ENCODE data around the gene VASP. TPM values are rescaled to one million over a fixed set of nuclear protein-coding genes. Genes with fewer than 3 reads are reported as not detected.
A peak's percentile ranks its signal among the peaks of the same experiment; 100 is the strongest.

VASP gene
- total and polyA plus RNA-seq, 11 donors = 31.2 to 106 (median 49.5) TPM

DNA sequence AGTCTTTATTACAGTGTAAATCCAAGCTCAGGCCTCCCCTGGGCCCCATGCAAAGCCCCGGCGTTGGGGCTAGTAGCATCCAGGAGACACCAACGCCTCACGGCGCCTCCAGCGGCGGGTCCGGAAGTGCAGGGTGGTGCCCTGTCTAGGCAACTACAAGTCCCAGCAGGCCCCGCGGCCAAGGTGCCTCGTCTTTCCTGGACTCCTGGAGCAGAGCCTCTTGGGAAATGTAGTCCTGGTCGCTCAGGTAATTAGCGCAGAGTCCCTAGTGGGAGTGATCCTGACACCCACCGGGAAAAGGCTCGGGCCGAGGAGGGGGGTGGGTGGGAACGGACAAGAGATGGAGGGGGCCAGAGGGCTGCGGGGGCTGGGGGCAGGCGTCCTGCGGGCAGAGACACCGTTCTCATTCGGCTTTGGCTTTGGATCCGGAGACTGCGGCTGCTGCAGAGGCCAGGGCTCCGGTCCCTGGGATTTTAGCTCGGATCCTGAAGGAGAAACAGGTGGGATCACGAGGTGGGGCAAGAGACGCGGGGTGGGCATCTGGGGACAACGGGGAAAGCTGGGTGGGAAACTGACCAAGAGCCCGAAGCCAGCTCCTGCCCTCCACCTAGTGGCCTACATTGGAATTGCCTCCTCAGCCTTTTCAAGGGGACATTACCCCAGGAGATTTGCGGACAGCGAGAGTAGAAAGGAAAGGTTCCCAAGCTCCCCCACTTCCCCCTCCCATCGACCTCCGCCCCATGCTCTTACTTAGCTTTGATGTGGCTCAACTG is 21.8 kb upstream of the VASP start:
- 0 to 2% (median 1%) methylated on average over 30 to 35 of the region's 35 CpGs for WGBS, 4 donors
- DNase-seq (peak; percentile 97 to 100 (median 98)), ATAC-seq (peak; percentile 95 to 99 (median 98))
- H3K27me3 ChIP-seq = no peaks in the 10 kb centered on the region
- peaks cover 0 to 7% (median 0%) of the 10 kb centered on the region in 9 donors for H3K36me3 ChIP-seq
- no peaks in the 10 kb centered on the region for H3K9me3 ChIP-seq
- TF ChIP-seq, protein P1, sequence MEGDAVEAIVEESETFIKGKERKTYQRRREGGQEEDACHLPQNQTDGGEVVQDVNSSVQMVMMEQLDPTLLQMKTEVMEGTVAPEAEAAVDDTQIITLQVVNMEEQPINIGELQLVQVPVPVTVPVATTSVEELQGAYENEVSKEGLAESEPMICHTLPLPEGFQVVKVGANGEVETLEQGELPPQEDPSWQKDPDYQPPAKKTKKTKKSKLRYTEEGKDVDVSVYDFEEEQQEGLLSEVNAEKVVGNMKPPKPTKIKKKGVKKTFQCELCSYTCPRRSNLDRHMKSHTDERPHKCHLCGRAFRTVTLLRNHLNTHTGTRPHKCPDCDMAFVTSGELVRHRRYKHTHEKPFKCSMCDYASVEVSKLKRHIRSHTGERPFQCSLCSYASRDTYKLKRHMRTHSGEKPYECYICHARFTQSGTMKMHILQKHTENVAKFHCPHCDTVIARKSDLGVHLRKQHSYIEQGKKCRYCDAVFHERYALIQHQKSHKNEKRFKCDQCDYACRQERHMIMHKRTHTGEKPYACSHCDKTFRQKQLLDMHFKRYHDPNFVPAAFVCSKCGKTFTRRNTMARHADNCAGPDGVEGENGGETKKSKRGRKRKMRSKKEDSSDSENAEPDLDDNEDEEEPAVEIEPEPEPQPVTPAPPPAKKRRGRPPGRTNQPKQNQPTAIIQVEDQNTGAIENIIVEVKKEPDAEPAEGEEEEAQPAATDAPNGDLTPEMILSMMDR (IDR thresholded peaks at IDR 0.05) = peak; percentile 65 to 86 (median 72)
- no peak for TF ChIP-seq POLR2A (IDR thresholded peaks at IDR 0.05)
- peaks cover 0 to 5% (median 0%) of the 10 kb centered on the region in 12 donors for H3K4me1 ChIP-seq
- intact Hi-C loops (cut with DNase I) = no loop called here
- H3K4me3 ChIP-seq = peak overlapping the region; percentile 59 to 90 (median 70)
- peak overlapping the region in 11 of 12 donors; percentile 64 to 89 (median 78) for H3K27ac ChIP-seq

DNA sequence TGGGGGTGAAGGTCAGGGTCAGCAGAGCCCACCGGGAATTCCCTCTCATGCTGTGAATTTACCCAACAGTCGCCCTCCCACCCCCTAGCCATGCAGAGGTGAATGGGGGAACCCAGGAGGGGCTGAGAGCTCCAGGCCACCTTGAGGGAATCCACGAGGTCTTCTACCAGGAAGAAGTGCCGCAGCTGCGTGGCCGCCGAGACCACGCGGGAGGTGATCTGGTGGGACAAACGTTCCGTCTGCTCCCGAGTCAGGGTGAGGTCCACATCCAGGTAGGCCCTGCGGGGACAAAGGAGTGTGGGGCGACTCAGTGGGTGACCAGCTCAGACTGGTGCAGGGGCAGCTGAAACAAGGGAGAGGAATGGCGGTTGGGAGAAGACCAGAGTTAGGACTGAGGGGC is 18.6 kb upstream of the VASP start:
- H3K9me3 ChIP-seq = no peaks in the 10 kb centered on the region

DNA sequence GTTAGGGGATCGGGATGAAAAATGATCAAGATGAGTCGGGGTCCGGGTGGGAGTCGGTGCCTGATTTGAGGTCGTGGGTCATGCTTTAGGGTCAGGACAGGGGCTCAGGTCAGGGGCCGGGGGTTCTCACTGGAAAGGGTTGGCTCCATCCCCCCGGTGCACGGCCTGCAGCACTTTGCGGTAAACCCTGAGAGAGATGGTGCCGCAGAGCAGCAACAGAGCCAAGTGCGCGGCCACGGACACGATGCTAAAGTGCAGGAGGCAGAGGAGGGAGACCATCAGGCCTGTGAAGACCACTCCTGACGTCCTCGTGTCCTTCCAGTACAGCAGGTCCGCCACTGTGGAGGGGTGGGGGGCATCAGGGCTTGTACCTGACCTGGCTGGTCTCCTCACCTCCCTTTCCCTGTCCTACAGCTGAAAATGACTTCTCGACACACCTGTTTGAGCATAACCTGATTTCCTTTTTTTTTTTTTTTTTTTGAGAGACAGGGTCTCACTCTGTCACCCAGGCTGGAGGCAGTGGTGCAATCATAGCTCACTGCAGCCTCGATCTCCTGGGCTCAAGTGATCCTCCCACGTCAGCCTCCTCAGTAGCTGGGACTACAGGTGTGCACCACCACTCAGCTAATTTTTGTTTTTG is 17.9 kb upstream of the VASP start:
- ATAC-seq = no peak
- Histone ChIP-seq H3K36me3 (peaks cover 0 to 7% (median 0%) of the 10 kb centered on the region in 9 donors), H3K4me1 (peaks cover 0 to 22% (median 7%) of the 10 kb centered on the region in 12 donors), H3K27me3 (no peaks in the 10 kb centered on the region), H3K4me3 (no peak overlapping the region), H3K9me3 (no peaks in the 10 kb centered on the region), H3K27ac (no peak overlapping the region)
- no peak for DNase-seq
- 92 to 94% (median 93%) methylated on average over 20 of the region's 20 CpGs for whole genome bisulfite sequencing, 4 donors
- no peak for TF ChIP-seq POLR2A (IDR thresholded peaks at IDR 0.05)
- TF ChIP-seq, protein P1 (IDR thresholded peaks at IDR 0.05) = no peak
- intact Hi-C loops (cut with DNase I) = no loop called here

More for the DNA sequence above, 18.6 kb upstream of the VASP start:
- H3K4me3 ChIP-seq = no peak overlapping the region
- no peaks in the 10 kb centered on the region for H3K27me3 ChIP-seq
- H3K36me3 ChIP-seq = peaks cover 0 to 7% (median 0%) of the 10 kb centered on the region in 9 donors
- no peak overlapping the region for H3K27ac ChIP-seq
- H3K4me1 ChIP-seq = peaks cover 0 to 19% (median 7%) of the 10 kb centered on the region in 12 donors
- ATAC-seq = no peak
- TF ChIP-seq POLR2A (IDR thresholded peaks at IDR 0.05) = no peak
- TF ChIP-seq, protein P1 (IDR thresholded peaks at IDR 0.05) = no peak
- DNase-seq = no peak
- intact Hi-C loops (cut with DNase I) = no loop called here
- WGBS, 4 donors = 91 to 94% (median 92%) methylated on average over 15 of the region's 15 CpGs

DNA sequence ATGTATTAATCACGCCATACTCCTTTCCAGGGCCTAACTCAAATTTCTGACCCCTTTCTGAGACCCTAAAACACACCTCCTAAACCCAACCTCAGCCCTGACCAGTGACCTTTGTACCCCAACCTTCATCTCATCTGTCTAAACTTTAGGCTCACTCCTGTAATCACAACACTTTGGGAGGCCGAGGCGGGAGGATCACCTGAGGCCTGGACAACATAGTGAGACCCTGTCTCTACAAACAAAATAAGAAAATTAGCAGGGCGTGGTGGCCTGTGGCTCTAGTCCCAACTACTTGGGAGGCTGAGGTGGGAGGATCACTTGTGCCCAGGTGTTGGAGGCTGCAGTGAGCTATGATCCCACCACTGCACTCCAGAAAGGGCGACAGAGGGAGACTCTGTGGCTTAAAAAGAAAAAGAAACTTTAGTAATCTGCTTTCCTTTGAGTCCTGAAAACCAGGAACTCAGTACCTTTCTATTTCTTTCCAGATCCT is 15.1 kb upstream of the VASP start:
- Histone ChIP-seq H3K4me1 (peaks cover 0 to 29% (median 14%) of the 10 kb centered on the region in 12 donors), H3K27me3 (peaks cover 0 to 4% (median 0%) of the 10 kb centered on the region in 9 donors), H3K9me3 (no peaks in the 10 kb centered on the region), H3K27ac (peak overlapping the region in 7 of 12 donors; percentile 51 to 85 (median 77)), H3K4me3 (peak overlapping the region in 10 of 12 donors; percentile 56 to 79 (median 64)), H3K36me3 (peaks cover 0 to 7% (median 0%) of the 10 kb centered on the region in 9 donors)
- DNase-seq (no peak), ATAC-seq (no peak)
- no peak for TF ChIP-seq POLR2A (IDR thresholded peaks at IDR 0.05)
- TF ChIP-seq, protein P1 (IDR thresholded peaks at IDR 0.05) = no peak
- intact Hi-C loops (cut with DNase I) = loop anchor here in 3 of 10 donors (5.0 to 10.0 kb wide), 2 partner anchors 150 to 153 kb away; no protein-coding TSS in a partner anchor
- 85 to 94% (median 92%) methylated on average over 5 of the region's 5 CpGs for WGBS, 4 donors

All from heart left ventricle (tissue), 16 donors.